Posterior vena cava (tissue), 2 donors: ENCODE measurements around the gene SFT2D3. TPM values are rescaled to one million over a fixed set of nuclear protein-coding genes. Genes with fewer than 3 reads are reported as not detected.
A peak's percentile ranks its signal among the peaks of the same experiment; 100 is the strongest.

Experiments used
- DNase-seq: peaks from one replicate; pipeline ENCODE4 v3.0.0-alpha.2; 2020; ENCODE audit warnings: low spot score
- intact Hi-C, 2 donors: fragments of 100-400 bp; cut with DNase I; formaldehyde crosslinking; loops; one replicate each; pipeline versions ENCODE4 v1.14.1 to v1.14.2; 2022 to 2023
- total RNA-seq, 2 donors: library from RNA; stranded (reverse); fragmentation: NEBNext Ultra II Directional; extraction: Animal tissue kit (Norgen Biotek cat#: 25700); gene quantifications; one replicate each; pipeline ENCODE4 v1.2.1, GENCODE V29; 2021
- donor health status: DM: yes; HTN: yes; CAD: no.
- donor health status: DM: yes; HTN: yes; CAD: no.

SFT2D3 gene
- total RNA-seq, 2 donors from 2014 or later: 4.3 to 4.7 TPM

GRCh38 chr2:127662937-127663565 lies 38.2 kb upstream of the SFT2D3 start:
- intact Hi-C loops: no loop called here
- no peak for DNase-seq

DNA sequence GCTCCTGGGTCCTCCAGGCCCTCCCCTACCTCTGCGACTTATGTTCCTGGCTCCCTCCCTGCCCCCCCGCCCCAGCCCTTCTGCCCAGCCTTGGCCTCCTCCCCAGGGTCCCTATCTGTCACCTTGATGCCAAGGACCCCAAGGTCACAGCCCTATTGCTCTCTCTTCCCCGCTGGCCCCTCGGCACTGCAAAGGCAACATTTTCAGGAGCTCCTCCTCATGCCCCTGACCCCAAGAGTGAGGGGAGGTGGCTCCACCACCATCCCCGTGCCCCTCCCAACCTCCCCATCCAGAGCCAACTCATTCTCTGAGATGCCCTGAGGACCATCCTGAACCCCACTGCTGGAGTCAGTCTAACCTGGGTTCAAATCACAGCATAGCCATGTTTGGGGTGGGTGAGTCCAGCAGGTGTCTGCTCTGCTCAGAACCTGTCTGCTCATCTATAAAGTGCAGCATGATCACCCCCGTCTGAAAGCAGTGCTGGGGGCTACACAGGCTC lies 37.7 kb upstream of the SFT2D3 start:
- intact Hi-C loops: no loop called here
- no peak for DNase-seq

- no peak for DNase-seq
- intact Hi-C loops: no loop called here
Measured at GRCh38 chr2:127664065-127664894, 37.0 kb upstream of the SFT2D3 start.

- intact Hi-C loops: no loop called here
- no peak for DNase-seq
Measured at GRCh38 chr2:127664895-127665225, 36.4 kb upstream of the SFT2D3 start.

- intact Hi-C loops: no loop called here
- no peak for DNase-seq
Measured at GRCh38 chr2:127665267-127665893, 35.9 kb upstream of the SFT2D3 start.

GRCh38 chr2:127669056-127669455 lies 32.2 kb upstream of the SFT2D3 start:
- intact Hi-C loops: no loop called here
- DNase-seq: no peak

DNA sequence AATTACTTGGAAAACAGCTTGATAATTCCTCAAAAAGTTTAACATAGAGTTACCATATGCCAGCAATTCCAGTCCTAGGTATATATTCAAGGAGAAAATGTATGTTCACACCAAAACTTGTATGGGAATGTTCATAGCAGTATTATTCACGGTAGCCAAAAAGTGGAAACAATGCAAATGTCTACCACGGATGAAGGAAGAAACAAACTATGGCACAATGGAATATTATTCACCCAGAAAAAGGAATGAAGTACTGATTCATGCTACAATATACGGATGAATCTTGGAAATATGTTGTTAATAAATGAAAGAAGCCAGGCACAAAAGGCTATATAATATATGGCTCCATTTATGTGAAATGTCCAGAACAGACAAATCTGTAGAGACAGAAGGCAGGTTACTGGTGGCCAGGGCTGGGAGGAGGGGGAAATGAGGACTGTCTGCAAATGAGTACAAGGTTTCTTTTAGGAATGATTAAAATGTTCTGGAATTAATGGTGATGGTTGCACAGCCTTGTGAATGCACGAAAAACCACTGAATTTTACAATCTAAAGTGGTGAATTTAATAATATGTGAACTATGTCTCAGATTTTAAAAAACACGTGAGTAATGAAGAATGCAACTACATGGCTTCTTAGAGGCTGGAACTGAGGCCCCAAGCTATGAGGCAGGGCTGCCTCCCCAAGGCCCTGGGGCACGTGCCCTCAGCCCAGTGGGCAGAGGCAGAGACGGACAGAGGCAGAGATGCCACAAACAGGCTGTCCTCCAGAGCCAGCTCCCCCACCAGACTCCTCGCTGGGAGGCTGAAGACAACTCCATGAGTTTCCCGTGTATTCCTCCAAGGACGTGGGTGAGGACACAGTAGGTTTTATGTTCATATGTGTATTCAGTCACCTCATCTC lies 31.0 kb upstream of the SFT2D3 start:
- intact Hi-C loops: no loop called here
- no peak for DNase-seq

- intact Hi-C loops: no loop called here
- DNase-seq: no peak
Measured at GRCh38 chr2:127670957-127671290, 30.4 kb upstream of the SFT2D3 start.

DNA sequence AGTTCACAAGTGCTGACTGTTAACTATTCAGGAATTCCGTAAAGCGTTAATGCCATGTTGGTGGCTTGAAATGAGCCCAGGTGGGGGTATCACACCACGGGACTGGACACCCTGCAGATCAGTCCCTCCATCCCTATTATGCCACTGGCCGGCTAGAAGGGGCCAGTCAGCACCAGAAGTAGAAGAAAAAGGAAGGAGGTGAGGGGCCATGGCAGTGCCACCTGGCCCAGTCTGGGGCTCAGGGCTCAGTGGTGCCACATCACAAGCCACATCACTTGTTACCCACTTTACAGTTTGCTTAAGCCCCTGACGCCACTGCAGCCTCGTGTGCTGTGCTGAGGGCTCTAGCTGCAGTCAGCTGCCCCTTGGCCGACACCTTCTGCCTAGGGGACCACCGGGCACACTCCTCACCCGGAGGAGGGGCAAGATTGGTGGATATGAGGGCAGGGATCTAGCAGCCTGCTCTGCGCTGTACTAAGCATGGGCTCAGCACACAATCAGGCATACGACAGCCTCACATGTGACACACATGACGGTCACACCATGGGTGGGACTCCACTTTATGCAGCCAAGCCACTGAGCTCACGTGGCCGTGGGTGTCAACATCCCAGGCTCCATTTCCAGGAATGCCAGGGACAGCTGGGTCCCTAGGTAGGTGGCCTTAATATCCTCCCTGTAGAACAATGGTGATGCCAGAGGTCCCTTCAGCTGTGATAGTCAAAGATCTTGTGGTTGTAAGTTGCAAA lies 29.6 kb upstream of the SFT2D3 start:
- intact Hi-C loops: no loop called here
- no peak for DNase-seq

DNA sequence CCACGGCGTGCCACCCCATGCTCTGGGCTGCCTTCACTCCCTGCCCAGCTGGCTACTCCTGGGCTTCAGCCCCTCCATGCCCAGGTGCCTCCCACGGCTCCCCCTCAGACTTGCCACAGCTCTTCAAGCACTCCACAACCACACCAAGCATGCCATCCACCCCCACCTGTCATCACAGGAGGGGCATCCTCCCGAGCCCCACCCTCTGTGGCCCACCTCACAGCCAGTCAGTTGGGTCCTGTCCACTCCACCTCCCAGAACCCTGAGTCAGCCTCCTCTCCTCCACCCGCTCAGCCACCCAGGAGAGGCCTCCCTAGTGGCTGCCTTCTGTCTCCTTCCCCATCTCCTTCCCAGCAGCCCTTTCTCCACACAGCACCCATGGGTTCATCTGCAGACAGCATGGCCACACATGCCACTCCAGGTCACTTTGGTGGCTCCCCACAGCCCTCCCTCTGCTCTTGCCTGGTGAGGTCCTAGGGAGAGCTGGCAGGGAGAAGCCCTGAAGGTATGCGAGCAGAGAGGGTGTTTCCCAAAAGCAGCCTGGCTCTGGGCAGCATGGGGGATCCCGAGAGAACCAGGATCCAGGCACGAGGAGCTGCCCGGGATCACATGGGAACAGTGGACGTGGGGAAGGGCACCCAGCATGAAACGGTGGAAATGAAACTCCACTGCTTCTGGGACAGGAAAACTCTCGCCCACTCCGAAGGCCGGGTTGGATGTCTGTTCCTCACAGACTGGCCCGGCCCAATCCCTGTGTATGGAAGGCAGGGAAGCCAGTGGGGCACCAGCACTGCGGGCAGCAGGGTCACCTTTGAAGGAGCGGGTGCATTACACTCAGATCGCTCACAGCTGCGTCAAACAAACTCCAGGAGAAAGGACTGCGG lies 28.7 kb upstream of the SFT2D3 start:
- no peak for DNase-seq

DNA sequence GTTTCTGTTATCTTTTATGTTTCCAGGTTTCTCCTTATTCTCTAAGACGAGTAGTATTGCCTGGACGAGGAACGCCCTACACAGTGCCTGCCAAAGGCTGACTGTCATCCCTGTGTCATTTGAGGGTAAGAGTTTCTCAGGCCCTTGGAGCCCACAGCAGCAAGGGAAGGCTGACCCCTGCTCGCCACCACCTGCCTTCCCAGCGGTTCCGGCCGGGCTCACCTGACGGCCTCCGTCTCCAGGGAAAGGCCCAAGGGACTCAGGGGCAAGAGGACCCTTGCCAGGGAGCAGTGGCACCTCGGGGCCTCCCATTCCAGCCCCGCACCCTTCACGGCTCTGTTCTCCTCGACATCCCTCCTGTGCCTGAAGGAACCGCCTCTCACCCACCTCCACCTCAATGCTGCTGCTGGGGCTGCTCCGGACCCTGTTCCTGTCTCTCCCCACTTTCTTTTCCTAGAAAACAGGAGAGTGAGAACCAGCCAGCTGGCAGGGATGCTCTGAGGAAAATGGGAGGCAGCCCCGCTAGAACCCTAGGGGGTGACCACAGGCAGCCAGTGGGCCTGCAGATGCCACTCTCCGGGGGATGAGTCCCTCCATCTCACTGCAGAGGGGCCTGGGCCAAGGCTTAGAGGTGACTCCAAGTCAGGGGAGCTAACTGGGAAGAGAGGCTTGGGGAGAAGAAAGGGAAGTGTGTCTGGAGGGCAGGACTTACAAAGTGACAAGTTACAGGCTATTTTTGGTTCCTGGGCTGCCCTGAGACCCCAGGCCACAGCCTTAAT lies 27.8 kb upstream of the SFT2D3 start:
- no peak for DNase-seq
- intact Hi-C loops: no loop called here

More for the DNA sequence above, 28.7 kb upstream of the SFT2D3 start:
- intact Hi-C loops: no loop called here

DNA sequence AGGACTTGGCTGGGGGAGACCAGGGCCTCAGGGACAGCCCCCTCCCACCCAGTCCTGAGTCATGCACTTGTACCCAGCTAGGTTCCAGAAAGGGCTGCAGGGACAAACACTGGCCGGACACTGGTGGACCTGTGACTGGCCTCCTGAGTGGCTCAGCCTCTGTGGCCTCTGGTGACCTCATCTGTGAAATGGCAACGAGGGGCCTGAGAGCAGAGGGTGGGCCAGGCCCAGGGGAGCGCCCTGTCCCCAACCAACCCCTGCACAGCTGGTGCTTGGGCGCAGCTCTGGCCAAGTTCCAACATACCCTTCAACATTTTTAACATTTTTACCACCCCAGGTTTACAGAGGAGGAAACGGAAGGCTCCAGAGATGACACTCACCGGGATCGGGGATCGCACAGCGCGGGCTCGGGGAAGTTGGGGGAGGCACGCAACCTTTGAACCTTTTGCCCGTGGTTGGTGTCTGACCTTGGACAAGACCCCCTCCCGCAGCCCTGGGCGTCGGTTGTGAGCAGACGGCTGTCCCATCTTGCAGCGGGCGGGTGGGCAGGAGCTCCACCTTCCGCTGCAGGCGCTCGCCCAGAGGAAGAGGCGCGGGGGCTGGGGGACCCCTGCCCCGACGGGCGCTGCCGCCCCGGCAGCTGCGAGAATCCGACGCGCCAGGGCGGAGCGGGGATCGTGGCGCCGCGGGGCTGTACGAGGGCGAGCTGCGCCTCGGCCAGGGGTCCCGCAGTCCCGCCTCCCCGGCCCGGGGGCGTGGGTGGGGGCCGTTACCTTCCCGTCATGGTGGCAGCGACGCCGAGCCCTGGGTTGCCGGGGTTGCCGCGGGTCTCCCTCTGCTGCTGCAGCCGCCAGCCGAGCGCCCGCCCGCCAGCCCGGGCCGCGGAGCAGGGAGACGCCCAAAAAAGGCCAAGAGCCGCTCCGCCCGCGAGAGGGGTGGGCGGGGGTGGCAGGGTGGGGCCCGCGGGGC lies 26.8 kb upstream of the SFT2D3 start:
- intact Hi-C loops: no loop called here
- DNase-seq: no peak

GRCh38 chr2:127675331-127676261 lies 25.7 kb upstream of the SFT2D3 start, which contains the start of gene LIMS2:
Gene LIMS2, minus strand, starts transcription at chr2:127675530. Its CDS starts 506 bp downstream, at chr2:127675024.
- peak; percentile 88 for DNase-seq
- intact Hi-C loops: no loop called here

DNA sequence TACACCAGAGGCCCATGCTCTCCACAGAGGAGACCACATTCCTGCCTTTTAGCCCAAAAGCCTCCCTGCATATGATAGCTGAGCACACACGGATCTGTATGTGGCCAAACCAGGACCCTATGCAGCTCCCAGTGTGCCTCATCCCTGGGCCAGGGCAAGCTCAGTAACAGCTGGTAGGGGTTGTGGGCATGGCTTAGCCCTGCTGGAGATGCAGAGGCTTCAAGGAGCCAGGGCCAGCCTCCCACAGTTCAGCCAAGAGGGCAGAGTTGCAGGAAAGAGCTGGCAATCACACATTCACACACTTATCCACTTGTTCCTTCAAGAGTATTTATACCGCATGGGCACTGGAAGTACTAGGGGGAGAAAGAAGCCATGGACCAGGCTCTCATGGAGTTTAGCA lies 24.4 kb upstream of the SFT2D3 start:
- intact Hi-C loops: no loop called here
- no peak for DNase-seq

- intact Hi-C loops: no loop called here
- DNase-seq: no peak
Measured at GRCh38 chr2:127678531-127678930, 22.8 kb upstream of the SFT2D3 start.
